OCI-LY1 (cell line): ENCODE results near the gene DLK1.

Source experiments
- H2AFZ ChIP-seq: fragments of 200-600 bp; sonication (generic), shearing (Covaris generic); 2 replicates; pipeline ENCODE4 v1.6.0; 2014; ENCODE audit warnings: antibody characterized with exemption, mild to moderate bottlenecking, low read length
- H3F3A ChIP-seq: fragments of 200-600 bp; sonication (generic), shearing (Covaris generic); 2 replicates; pipeline ENCODE4 v1.6.0; 2014; ENCODE audit warnings: mild to moderate bottlenecking, antibody characterized with exemption, low read length, moderate library complexity; ENCODE audit not compliant: insufficient read depth
- H3K27ac ChIP-seq: fragments of 200-600 bp; sonication (generic); 2 replicates; pipeline ENCODE4 v1.5.1; 2014; ENCODE audit warnings: low read length, mixed run types, mild to moderate bottlenecking, low read depth; ENCODE audit not compliant: poor library complexity, severe bottlenecking
- H3K27me3 ChIP-seq: fragments of 200-600 bp; sonication (generic); 2 replicates; pipeline ENCODE4 v1.6.0; 2014; ENCODE audit warnings: antibody characterized with exemption, mild to moderate bottlenecking, low read length, moderate library complexity; ENCODE audit not compliant: insufficient read depth
- H3K36me3 ChIP-seq: fragments of 200-600 bp; sonication (generic); 2 replicates; pipeline ENCODE4 v1.6.1; 2014; ENCODE audit warnings: mild to moderate bottlenecking, antibody characterized with exemption, low read length, moderate library complexity, mixed read lengths; ENCODE audit not compliant: insufficient read depth
- H3K4me1 ChIP-seq: fragments of 200-600 bp; sonication (generic); 2 replicates; pipeline ENCODE4 v1.5.1; 2014; ENCODE audit warnings: mild to moderate bottlenecking, low read length, moderate library complexity; ENCODE audit not compliant: insufficient read depth, severe bottlenecking
- H3K4me2 ChIP-seq: fragments of 200-600 bp; sonication (generic), shearing (Covaris generic); 2 replicates; pipeline ENCODE4 v1.6.1; 2014; ENCODE audit warnings: low read length
- H3K4me3 ChIP-seq: fragments of 200-600 bp; sonication (generic); 2 replicates; pipeline ENCODE4 v1.5.1; 2014; ENCODE audit warnings: low read length, low read depth, mild to moderate bottlenecking, mixed read lengths; ENCODE audit not compliant: poor library complexity, severe bottlenecking
- H3K79me2 ChIP-seq: fragments of 200-600 bp; shearing (Covaris generic); 2 replicates; pipeline ENCODE4 v1.6.1; 2016; ENCODE audit warnings: mixed run types, low read length, mixed read lengths; ENCODE audit not compliant: insufficient read depth
- H3K9ac ChIP-seq: fragments of 200-600 bp; sonication (generic), shearing (Covaris generic); 2 replicates; pipeline ENCODE4 v1.6.1; 2014; ENCODE audit warnings: mild to moderate bottlenecking, low read length, mixed read lengths
- H3K9me2 ChIP-seq: fragments of 200-600 bp; sonication (generic), shearing (Covaris generic); 2 replicates; pipeline ENCODE4 v1.6.1; 2014; ENCODE audit warnings: low read depth, mild to moderate bottlenecking, low read length, mixed read lengths
- H3K9me3 ChIP-seq: fragments of 200-600 bp; shearing (Covaris generic); 2 replicates; pipeline ENCODE4 v1.6.1; 2014; ENCODE audit warnings: low read length, mixed read lengths
- H4K20me1 ChIP-seq: fragments of 200-600 bp; sonication (generic), shearing (Covaris generic); 2 replicates; pipeline ENCODE4 v1.6.0; 2016; ENCODE audit warnings: mild to moderate bottlenecking, low read length; ENCODE audit not compliant: insufficient read depth
- EZH2 ChIP-seq: fragments of 200-600 bp; sonication (generic), shearing (Covaris generic); IDR thresholded peaks from 2 replicates; pipeline ENCODE4 v1.8.0; 2017; ENCODE audit warnings: borderline replicate concordance, mixed run types, mild to moderate bottlenecking, antibody characterized with exemption, low read length, moderate library complexity, mixed read lengths
- TF ChIP-seq, protein P1 (sequence below): fragments of 200-600 bp; sonication (generic), shearing (Covaris generic); IDR thresholded peaks from 2 replicates; pipeline ENCODE4 v1.5.1; 2017; ENCODE audit warnings: mild to moderate bottlenecking, antibody characterized with exemption, low read length, moderate library complexity, mixed read lengths

Gene DLK1

DNA sequence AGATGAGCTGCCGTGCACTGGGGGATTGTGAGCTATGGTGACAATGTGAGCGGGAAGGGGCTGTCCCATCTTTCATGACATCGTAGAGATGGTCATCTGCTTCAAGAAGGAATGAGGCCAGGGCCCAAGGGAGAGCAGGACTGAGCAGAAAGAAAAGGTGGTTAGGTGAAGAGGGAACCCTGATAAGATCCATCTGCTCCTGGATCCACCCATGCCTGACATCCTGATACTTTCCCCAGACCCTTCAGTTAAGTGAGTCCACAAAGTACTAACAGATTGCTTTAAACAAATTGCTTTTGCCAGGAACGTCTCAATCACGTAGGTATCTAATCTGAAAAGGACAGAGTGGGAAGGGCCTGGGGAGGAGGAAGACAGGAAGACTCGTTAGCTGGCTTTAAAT lies 25.4 kb upstream of the DLK1 start:
- no peak overlapping the region for H3K4me2 ChIP-seq
- H2AFZ ChIP-seq = no peak overlapping the region
- no peak for TF ChIP-seq EZH2
- TF ChIP-seq, protein P1, sequence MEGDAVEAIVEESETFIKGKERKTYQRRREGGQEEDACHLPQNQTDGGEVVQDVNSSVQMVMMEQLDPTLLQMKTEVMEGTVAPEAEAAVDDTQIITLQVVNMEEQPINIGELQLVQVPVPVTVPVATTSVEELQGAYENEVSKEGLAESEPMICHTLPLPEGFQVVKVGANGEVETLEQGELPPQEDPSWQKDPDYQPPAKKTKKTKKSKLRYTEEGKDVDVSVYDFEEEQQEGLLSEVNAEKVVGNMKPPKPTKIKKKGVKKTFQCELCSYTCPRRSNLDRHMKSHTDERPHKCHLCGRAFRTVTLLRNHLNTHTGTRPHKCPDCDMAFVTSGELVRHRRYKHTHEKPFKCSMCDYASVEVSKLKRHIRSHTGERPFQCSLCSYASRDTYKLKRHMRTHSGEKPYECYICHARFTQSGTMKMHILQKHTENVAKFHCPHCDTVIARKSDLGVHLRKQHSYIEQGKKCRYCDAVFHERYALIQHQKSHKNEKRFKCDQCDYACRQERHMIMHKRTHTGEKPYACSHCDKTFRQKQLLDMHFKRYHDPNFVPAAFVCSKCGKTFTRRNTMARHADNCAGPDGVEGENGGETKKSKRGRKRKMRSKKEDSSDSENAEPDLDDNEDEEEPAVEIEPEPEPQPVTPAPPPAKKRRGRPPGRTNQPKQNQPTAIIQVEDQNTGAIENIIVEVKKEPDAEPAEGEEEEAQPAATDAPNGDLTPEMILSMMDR = no peak
- H3K79me2 ChIP-seq = no peaks in the 10 kb centered on the region
- no peak overlapping the region for H3K27ac ChIP-seq
- no peaks in the 10 kb centered on the region for H3K9me2 ChIP-seq
- no peaks in the 10 kb centered on the region for H3F3A ChIP-seq
- H4K20me1 ChIP-seq = no peaks in the 10 kb centered on the region
- H3K4me1 ChIP-seq = no peaks in the 10 kb centered on the region
- H3K36me3 ChIP-seq = no peaks in the 10 kb centered on the region
- H3K9ac ChIP-seq = no peak overlapping the region
- no peaks in the 10 kb centered on the region for H3K9me3 ChIP-seq
- H3K27me3 ChIP-seq = peaks cover 5% of the 10 kb centered on the region; the same call in 1 of the 2 replicates
- no peak overlapping the region for H3K4me3 ChIP-seq

DNA sequence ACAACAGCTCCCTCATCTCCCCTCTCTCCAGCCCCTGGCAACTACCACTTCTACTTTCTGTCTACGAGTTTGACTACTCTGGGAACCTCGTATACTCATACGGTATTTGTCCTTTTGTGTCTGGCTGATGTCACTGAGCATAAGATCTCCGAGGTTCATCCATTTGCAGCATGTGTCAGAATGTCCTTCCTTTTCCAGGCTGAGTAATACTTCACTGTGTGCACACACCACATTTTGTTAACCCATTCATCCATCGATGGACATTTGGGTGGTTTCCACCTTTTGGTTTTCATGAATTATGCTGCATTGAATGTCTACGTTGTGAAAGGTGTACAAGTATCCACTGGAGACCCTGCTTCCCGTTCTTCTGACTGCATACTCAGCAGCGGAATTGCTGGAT lies 24.1 kb upstream of the DLK1 start:
- H4K20me1 ChIP-seq = no peaks in the 10 kb centered on the region
- no peaks in the 10 kb centered on the region for H3K36me3 ChIP-seq
- no peaks in the 10 kb centered on the region for H3K9me2 ChIP-seq
- H3K27ac ChIP-seq = no peak overlapping the region
- H3K9ac ChIP-seq = no peak overlapping the region
- TF ChIP-seq EZH2 = no peak
- TF ChIP-seq, protein P1 = no peak
- H3K4me3 ChIP-seq = no peak overlapping the region
- H3K4me2 ChIP-seq = no peak overlapping the region
- no peaks in the 10 kb centered on the region for H3K9me3 ChIP-seq
- no peaks in the 10 kb centered on the region for H3K79me2 ChIP-seq
- H3K4me1 ChIP-seq = no peaks in the 10 kb centered on the region
- no peaks in the 10 kb centered on the region for H3F3A ChIP-seq
- H3K27me3 ChIP-seq = peaks cover 5% of the 10 kb centered on the region; the same call in 1 of the 2 replicates
- no peak overlapping the region for H2AFZ ChIP-seq

DNA sequence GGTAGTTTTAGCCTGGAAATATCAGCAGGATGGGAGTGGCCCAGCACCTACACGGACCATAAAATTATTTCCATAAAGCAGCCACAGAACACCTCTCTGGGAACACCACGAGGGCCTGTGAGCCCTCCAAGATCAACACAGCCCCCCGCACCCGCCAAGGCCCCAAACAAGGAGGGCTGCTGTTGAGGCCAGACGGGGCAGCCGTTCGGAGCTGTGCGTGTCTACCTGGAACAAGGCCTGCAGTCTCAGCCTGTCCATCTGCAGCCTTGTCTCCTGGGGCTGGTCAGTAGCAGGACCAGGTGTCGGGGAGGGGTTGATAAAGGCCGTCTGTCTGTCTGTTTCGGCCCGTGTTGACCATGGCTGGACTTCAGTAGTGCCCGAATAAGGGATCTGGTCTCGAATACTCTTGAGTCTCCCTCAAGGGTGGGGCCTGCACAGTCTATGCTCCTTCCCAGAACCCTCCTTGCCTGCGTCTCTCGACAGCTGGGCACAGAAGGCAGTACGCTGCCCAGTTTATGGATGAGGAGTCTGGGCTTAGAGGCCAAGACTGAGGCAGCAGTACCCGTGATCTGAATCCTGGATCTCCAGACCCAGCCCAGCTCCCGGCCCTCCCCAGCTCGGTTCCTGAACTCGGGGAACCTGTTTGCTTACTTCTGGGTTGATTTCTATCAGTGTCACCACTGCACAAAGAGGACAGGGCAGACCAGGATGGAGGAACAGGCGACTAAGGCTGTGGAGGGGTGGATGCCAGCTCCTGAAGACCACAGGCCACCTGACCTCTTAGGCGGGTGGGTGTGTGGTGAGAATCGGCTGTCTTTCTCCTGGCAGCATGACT lies 23.1 kb upstream of the DLK1 start:
- Histone ChIP-seq H3K4me1 (no peaks in the 10 kb centered on the region), H3K9me3 (no peaks in the 10 kb centered on the region), H3K27ac (no peak overlapping the region), H3K79me2 (no peaks in the 10 kb centered on the region), H3K9me2 (no peaks in the 10 kb centered on the region), H3K4me3 (no peak overlapping the region), H3K27me3 (peaks cover 2% of the 10 kb centered on the region; the same call in 1 of the 2 replicates), H3F3A (no peaks in the 10 kb centered on the region), H3K4me2 (no peak overlapping the region), H2AFZ (no peak overlapping the region), H3K9ac (no peak overlapping the region), H3K36me3 (no peaks in the 10 kb centered on the region), H4K20me1 (no peaks in the 10 kb centered on the region)
- TF ChIP-seq EZH2 = no peak
- TF ChIP-seq, protein P1 = no peak
